Measurements from ENCODE around the gene NRP2.

Gene NRP2

DNA sequence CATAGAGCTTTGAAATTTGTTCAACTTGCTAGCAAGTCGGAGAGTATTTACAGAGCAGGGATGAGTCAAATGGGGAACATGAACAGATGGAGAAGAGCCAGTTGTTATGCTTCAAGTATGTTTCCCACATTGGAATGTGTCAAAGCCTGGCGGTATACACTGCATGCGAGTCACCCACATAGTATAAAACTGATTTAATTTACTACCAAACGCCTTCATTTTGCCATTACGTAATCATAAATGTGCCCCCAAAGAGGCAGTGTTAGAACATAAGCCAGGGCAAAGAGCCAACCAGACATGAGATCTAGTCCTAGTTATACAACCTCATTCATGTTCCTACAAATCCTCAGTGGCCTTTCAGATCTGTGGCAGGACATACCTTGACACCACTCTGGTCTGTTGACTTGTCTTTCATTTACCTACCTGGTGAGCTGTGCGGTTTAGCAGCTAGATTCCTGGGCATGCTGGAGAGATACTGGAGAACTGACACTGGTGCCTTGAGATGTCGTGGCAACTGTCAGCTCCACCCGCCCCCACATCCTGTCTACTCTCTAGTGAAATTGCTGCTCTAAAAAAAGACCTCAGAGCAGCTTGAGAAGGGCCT is 21.7 kb upstream of the NRP2 start:
- no peak for DNase-seq (ENCODE audit: low spot score)

- DNase-seq (ENCODE audit: low spot score), result no peak
Observed at GRCh38 chr2:205661281-205661680, 21.0 kb upstream of the NRP2 start.

GRCh38 chr2:205662206-205662965 is 19.9 kb upstream of the NRP2 start:
- no peak for DNase-seq (ENCODE audit: low spot score)

DNA sequence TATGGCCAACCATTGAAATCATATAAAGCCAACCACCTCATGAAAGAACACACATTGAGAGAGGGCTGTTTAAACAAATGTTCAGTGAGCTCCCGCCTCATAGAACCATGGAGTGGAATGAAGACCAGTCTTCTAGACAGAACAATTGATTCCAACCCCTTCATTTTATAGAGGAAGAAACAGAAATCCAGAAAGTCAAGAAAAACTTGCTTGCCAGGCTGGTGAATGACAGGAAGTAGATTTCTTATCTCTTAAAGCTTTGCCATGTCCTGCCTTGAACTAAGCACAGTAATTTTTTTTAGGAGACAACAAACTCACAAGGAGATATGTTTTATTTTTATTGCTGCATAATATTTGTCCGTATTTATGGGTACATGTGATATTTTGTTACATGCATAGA is 16.5 kb upstream of the NRP2 start:
- no peak for DNase-seq (ENCODE audit: low spot score)

- no peak for DNase-seq (ENCODE audit: low spot score)
Observed at GRCh38 chr2:205670292-205670691, 12.0 kb upstream of the NRP2 start.

DNA sequence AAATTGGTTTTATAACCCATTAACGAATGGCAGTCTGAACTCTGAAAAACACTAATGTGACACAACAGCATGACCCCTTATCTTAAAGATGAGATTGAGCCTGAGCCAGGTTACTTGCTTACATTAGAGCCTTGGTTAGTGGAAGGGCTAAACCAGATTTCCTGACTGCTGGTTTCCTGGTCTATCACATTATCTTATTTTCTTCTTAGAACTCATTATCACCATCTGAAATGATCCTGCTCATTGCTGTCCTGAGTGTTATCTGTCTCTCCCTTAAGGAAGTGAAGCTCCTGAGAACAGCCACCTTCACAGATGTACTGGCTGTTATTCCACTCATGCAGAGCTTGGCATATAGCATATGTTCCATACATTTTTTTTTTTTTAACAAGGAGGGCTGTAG is 9.0 kb upstream of the NRP2 start:
- DNase-seq (ENCODE audit: low spot score), result no peak

DNA sequence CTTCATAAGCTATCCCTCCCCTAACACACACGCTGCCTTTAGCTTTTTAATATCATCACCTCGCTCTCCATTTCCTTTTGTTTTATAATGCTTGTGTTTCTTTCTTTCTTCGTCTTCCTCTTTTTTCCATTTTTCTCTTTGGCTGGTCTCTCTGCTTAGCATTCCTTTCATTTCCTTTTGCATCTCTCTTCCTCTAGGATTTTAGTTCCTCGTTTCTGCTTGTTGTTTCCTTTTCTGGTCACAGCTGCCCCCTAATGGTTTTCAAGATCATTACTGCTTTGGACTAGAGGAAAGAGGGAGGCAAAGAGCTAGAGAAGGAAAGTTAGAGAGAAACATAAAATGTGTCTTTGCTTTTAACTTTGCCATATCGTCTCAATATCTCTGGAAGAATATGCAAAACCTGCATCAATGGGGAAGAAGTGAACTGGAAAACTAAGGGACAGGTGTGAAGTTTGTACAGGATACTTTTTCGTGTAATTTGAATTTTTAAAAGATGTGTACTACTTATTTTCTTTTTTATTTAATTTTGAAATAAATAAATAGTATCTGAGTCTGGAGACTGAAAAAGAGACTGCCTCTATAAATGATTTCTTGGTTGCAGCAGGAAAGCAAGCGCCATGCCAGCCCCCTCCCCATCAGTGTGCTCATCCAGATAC is 6.3 kb upstream of the NRP2 start:
- DNase-seq (ENCODE audit: low spot score), result peak; percentile 64

- no peak for DNase-seq (ENCODE audit: low spot score)
Observed at GRCh38 chr2:205678541-205679142, 3.7 kb upstream of the NRP2 start.

- DNase-seq (ENCODE audit: low spot score), result no peak
Observed at GRCh38 chr2:205679410-205680009, 2.8 kb upstream of the NRP2 start.

DNA sequence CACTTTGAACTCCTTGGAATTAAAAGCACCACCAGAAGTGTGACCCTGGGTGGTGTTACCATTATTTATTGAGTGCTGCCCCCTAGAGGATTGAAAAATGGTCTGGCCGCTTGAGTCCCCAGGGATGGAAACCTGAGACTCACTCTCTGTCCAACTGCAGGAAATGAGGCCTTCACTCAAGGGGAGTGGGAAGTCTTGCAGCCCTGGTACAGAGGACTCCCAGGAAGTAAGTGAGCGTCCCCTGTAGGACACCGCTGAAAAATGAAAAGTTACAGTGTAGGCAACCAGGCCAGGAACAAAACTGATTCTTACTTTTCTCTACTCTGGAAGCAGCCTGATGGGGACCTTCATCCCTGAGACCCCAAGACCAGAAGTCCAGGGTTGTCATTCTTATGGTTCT is 2.2 kb upstream of the NRP2 start:
- DNase-seq (ENCODE audit: low spot score), result no peak

DNA sequence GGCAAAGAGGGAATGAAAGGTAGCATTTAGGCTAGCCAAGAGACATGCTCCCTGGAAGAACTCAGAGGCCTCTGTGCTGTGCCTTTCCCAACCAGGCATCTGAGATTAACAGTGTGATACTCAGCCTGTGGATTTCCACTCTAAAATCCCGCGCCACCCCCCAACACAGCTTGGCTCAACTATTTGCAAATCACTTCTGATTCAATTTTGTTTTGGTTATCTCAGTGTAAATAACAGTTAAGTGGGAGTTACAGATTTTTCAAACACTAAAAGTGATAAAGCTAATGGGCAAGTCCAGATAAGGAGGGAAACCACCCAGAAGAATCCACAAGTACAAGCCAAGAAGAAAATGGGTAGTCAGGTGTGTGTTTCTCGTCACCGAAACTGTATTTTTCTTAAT is 1.4 kb upstream of the NRP2 start:
- no peak for DNase-seq (ENCODE audit: low spot score)

- no peak for DNase-seq (ENCODE audit: low spot score)
Observed at GRCh38 chr2:205681401-205682238, 681 bp upstream of the NRP2 start.

DNA sequence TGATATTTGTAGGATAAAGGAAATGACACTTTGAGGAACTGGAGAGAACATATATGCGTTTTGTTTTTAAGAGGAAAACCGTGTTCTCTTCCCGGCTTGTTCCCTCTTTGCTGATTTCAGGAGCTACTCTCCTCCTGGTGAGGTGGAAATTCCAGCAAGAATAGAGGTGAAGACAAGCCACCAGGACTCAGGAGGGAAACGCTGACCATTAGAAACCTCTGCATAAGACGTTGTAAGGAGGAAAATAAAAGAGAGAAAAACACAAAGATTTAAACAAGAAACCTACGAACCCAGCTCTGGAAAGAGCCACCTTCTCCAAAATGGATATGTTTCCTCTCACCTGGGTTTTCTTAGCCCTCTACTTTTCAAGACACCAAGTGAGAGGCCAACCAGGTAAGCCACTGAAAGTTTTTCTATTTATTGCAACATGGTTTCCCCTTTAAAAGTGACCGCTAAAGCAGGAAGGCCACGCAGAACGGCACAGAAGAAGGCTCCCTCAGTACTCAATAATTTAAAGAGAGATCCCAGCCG is 735 bp downstream of the NRP2 start:
- no peak for DNase-seq (ENCODE audit: low spot score)

GRCh38 chr2:205683502-205684367 is 1.4 kb downstream of the NRP2 start:
- DNase-seq (ENCODE audit: low spot score), result no peak

DNA sequence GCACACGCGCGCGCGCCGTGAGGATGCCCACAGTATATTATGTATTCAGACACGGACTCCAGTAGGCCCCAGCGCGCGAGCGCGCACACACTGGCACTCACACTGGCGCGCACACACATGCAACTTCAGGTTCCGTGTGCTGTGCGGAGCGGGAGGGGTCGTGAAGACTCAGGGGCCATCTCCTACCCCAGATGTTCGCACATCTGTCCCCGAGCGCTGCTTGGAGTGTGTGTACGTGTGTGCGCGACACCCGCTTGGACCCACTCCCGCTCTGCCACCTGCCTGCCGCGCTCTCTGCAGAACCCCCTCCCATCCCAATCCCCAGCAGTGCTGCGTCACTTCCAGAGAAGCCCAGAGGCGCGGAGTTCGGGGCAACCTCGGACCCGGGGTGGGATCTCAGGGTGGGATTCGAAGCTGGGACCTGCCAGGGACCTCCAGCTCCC is 2.6 kb downstream of the NRP2 start:
- DNase-seq (ENCODE audit: low spot score), result no peak

DNA sequence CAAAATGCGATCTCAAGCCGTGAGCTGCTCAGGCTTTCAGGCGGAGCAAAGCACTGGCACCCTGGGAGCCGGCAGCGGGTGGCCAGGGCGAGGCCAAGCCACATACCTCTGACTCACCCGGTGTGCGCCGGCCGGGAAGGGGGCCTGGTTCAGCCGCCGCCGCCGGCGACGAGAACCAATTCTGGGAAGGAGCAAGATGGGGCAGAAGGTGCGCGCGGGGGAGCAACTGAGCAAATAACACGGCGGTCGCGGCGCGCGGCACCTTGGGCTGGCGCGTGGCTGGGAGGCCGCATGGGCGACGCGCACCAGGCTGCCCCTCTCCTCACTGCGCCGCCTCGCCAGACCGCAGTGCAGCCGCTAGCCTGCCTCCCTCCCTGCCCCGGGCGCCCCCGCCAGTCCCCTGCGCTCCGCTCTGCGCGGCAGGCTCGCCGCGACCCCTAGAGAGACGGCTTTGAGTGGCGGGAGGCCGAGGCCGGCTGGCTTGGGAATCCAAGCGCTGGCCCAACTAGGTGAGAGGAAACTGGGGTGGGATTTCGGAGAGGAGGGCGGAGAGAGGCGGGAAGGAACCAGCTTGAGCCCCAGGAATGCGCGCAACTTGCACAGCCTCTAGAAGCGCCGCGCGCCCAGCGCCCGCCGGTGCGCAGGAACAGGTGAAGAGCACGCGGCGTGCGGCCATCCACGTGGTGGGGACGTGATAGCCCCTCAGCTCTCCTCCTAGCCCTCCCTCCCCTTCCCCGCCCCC is 3.2 kb downstream of the NRP2 start:
- DNase-seq (ENCODE audit: low spot score), result no peak

DNA sequence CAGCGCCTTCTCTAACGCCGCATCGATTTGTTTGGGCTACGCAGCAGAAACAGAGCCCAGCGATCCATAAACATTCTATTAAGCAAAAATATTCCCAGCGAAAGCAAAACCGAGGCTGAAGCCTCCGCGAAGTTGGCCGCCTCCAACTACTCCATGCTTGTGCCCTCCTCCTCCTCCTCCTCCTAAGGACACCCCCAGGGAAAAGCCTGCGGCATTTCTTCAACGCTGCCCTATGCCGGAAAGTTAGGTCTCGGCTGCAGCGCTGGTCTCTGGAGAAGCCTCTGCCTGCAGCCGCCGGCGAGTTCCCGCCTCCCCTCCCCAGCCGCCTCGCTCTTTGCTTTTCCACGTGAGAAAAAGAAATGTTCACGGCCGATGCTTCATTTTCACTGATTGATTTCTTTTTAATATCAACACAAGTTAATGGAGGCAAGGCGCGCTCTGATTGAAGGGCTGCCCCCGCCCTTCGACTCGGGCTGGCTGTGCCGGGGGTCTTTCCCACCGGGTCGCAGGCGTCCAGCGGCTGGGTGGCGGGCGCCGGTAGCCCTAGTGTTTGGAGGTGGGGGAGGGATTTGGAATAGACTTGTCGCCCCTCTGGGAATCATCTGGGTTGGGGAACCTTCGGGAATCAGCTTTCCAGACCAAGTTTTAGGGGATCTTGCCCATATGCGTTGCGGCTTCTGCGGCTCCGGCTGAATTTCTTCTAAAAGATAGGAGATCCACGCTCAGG is 3.9 kb downstream of the NRP2 start:
- DNase-seq (ENCODE audit: low spot score), result no peak

- no peak for DNase-seq (ENCODE audit: low spot score)
Observed at GRCh38 chr2:205686783-205687640, 4.7 kb downstream of the NRP2 start.
